B cell (primary cell): ENCODE data around the gene ZNF462. TPM values are rescaled to one million over a fixed set of nuclear protein-coding genes. Genes with fewer than 3 reads are reported as not detected.

ENCODE experiments used
- ATAC-seq: fragments of 200-7000 bp; cut with Tn5 transposase; one replicate; pipeline ENCODE4 v1.10.0; 2021; ENCODE audit warnings: low read depth, mild to moderate bottlenecking, moderate number of reproducible peaks, moderate library complexity
- CTCF ChIA-PET: fragments of 350-600 bp; sonication (Branson Sonifier 250); formaldehyde crosslinking; loops from one replicate; lab custom pipeline; 2021; ENCODE audit warnings: antibody characterized with exemption, inconsistent platforms; lab: Charles Lee
- POLR2A ChIA-PET: fragments of 350-600 bp; sonication (Branson Sonifier 250); formaldehyde crosslinking; loops from one replicate; lab custom pipeline; 2021; ENCODE audit warnings: antibody characterized with exemption; lab: Charles Lee
- DNase-seq: peaks from one replicate; pipeline ENCODE4 v3.0.0; 2013
- H2AFZ ChIP-seq: 2 replicates; pipeline ENCODE4 v1.6.1; 2012; ENCODE audit warnings: mild to moderate bottlenecking, low read depth, low read length; ENCODE audit not compliant: insufficient read depth, poor library complexity, severe bottlenecking
- H3K27ac ChIP-seq, 2 donors: 1 replicate in 1 of 2; 2 replicates in 1 of 2; pipeline ENCODE4 v1.5.1; 2012 to 2013; ENCODE audit warnings: low read length in 2 of 2, mild to moderate bottlenecking in 2 of 2, moderate library complexity in 1 of 2
- H3K27me3 ChIP-seq, 4 experiments: fragments of 200-600 bp in 1 of 4; sonication (generic) in 1 of 4; replicated peaks in 1 of 4; 1 replicate in 2 of 4; 2 replicates in 2 of 4; pipeline versions ENCODE4 v1.6.1 to v1.7.0; 2013 to 2016; ENCODE audit warnings: low read length in 3 of 4, mild to moderate bottlenecking in 2 of 4, mixed read lengths in 1 of 4, moderate library complexity in 1 of 4; ENCODE audit not compliant: insufficient read depth in 4 of 4, control insufficient read depth in 3 of 4; ENCODE audit errors: control extremely low read depth in 1 of 4
- H3K36me3 ChIP-seq, 2 experiments: replicated peaks in 1 of 2; 1 replicate in 1 of 2; 2 replicates in 1 of 2; pipeline versions ENCODE4 v1.6.1 to v1.7.1; 2013; ENCODE audit warnings: low read length in 1 of 2; ENCODE audit not compliant: insufficient read depth in 2 of 2, control insufficient read depth in 1 of 2; ENCODE audit errors: control extremely low read depth in 1 of 2, extremely low read depth in 1 of 2
- H3K4me1 ChIP-seq, 2 donors: fragments of 200-600 bp in 1 of 2; sonication (generic) in 1 of 2; 1 replicate in 1 of 2; 2 replicates in 1 of 2; pipeline versions ENCODE4 v1.5.1 to v1.6.1; 2013 to 2017; ENCODE audit warnings: low read length in 2 of 2; ENCODE audit not compliant: control insufficient read depth in 2 of 2, insufficient read depth in 2 of 2
- H3K4me2 ChIP-seq: replicated peaks from 2 replicates; pipeline ENCODE3; 2012; ENCODE audit warnings: mild to moderate bottlenecking, low read depth, low read length; ENCODE audit not compliant: poor library complexity, severe bottlenecking
- H3K4me3 ChIP-seq, 5 experiments: fragments of 200-600 bp in 1 of 5; sonication (generic) in 1 of 5; 1 replicate in 3 of 5; 2 replicates in 2 of 5; pipeline versions ENCODE4 v1.5.1 to v1.7.0; 2011 to 2016; ENCODE audit warnings: low read length in 4 of 5, mild to moderate bottlenecking in 4 of 5, low read depth in 2 of 5, control low read depth in 1 of 5, moderate library complexity in 1 of 5; ENCODE audit not compliant: insufficient read depth in 1 of 5; ENCODE audit errors: control extremely low read depth in 1 of 5, extremely low read depth in 1 of 5
- H3K79me2 ChIP-seq: fragments of 200-600 bp; sonication (generic); one replicate; pipeline ENCODE4 v1.6.0; 2016; ENCODE audit warnings: low read length; ENCODE audit not compliant: control insufficient read depth, insufficient read depth
- H3K9ac ChIP-seq: fragments of 200-600 bp; sonication (generic); 2 replicates; pipeline ENCODE4 v1.6.1; 2017; ENCODE audit warnings: mild to moderate bottlenecking, low read length, moderate library complexity
- H3K9me3 ChIP-seq, 3 donors: one replicate each; pipeline versions ENCODE4 v1.6.1 to v1.7.1; 2013; ENCODE audit warnings: low read length in 2 of 3; ENCODE audit not compliant: control insufficient read depth in 2 of 3, insufficient read depth in 1 of 3; ENCODE audit errors: control extremely low read depth in 1 of 3
- H4K20me1 ChIP-seq: 2 replicates; pipeline ENCODE4 v1.6.0; 2012; ENCODE audit warnings: mild to moderate bottlenecking, low read length; ENCODE audit not compliant: insufficient read depth, control insufficient read depth, poor library complexity, severe bottlenecking
- H3K27ac Mint-ChIP-seq: one replicate; pipeline ENCODE4 v1.8.0; 2021; ENCODE audit warnings: mixed read lengths
- H3K27me3 Mint-ChIP-seq: one replicate; pipeline ENCODE4 v1.8.0; 2021; ENCODE audit warnings: mixed read lengths
- H3K4me1 Mint-ChIP-seq: one replicate; pipeline ENCODE4 v1.8.0; 2021; ENCODE audit warnings: mixed read lengths
- H3K4me3 Mint-ChIP-seq: one replicate; pipeline ENCODE4 v1.8.0; 2021; ENCODE audit warnings: mixed read lengths
- H3K9me3 Mint-ChIP-seq: one replicate; pipeline ENCODE4 v1.8.0; 2022; ENCODE audit warnings: mixed read lengths; ENCODE audit not compliant: insufficient read depth
- CTCF ChIP-seq: fragments of 200-600 bp; IDR thresholded peaks from one replicate; pipeline ENCODE4 v1.8.0; 2022; ENCODE audit warnings: antibody characterized with exemption, mild to moderate bottlenecking
- EZH2 ChIP-seq: IDR thresholded peaks from 2 replicates; pipeline ENCODE4 v1.6.1; 2012; ENCODE audit warnings: borderline replicate concordance, low read depth, mild to moderate bottlenecking, moderate library complexity, low read length; ENCODE audit not compliant: insufficient read depth, poor library complexity, severe bottlenecking
- WGBS: methylation state at CpG from one replicate; pipeline ENCODE4 v1.1.5; 2013; ENCODE audit warnings: missing lambda C conversion rate; ENCODE audit not compliant: insufficient coverage; 5-methylcytosine and 5-hydroxymethylcytosine counted together
- intact Hi-C: fragments of 100-400 bp; cut with micrococcal nuclease; formaldehyde crosslinking; loops from one replicate; pipeline ENCODE4 v1.10.0; 2022
- polyA plus RNA-seq: library from polyadenylated mRNA; depleted of rRNA; stranded (reverse); fragments of >200 nt; gene quantifications from 2 replicates; pipeline ENCODE4 v1.2.3, GENCODE V29; 2012
- total RNA-seq, 2 donors: library from RNA; stranded (reverse); fragments of 120-200 nt in 1 of 2; gene quantifications; 1 replicate in 1 of 2; 2 replicates in 1 of 2; pipeline versions ENCODE4 v1.2.3 to v1.2.4, GENCODE V29; 2013 to 2022

ZNF462 gene
- total and polyA plus RNA-seq, 2 donors (not counting 1 experiment from before 2014, with no cell fraction given) = not detected

- TF ChIP-seq EZH2 (no peak), CTCF (no peak)
- Histone ChIP-seq H3K4me2 (no peak overlapping the region), H3K4me1 (peaks cover 12% of the 10 kb centered on the region in 2 donors), H4K20me1 (no peaks in the 10 kb centered on the region), H3K79me2 (no peaks in the 10 kb centered on the region), H3K27me3 (peaks cover 0 to 3% (median 0%) of the 10 kb centered on the region in 4 experiments), H3K9me3 (peaks cover 0 to under 1% (median 0%) of the 10 kb centered on the region in 3 donors), H2AFZ (no peak overlapping the region), H3K36me3 (no peaks in the 10 kb centered on the region), H3K9ac (no peak overlapping the region), H3K4me3 (no peak overlapping the region), H3K27ac (no peak overlapping the region)
- peaks cover 17% of the 10 kb centered on the region for H3K27me3 Mint-ChIP-seq
- no peak for DNase-seq
- 58% methylated on average over 1 of the region's 1 CpG for WGBS
- H3K4me1 Mint-ChIP-seq = peaks cover 13% of the 10 kb centered on the region
- ATAC-seq = no peak
- no peaks in the 10 kb centered on the region for H3K9me3 Mint-ChIP-seq
- intact Hi-C loops = no loop called here
- H3K4me3 Mint-ChIP-seq = no peak overlapping the region
- ChIA-PET POLR2A (no interaction called here), CTCF (interaction anchor here (0.9 kb wide), 1 partner anchor 13 kb away, joined by 3 read pairs; no protein-coding TSS in a partner anchor)
- H3K27ac Mint-ChIP-seq = no peak overlapping the region
These were observed 188.4 kb downstream of the ZNF462 start for GRCh38 chr9:107051392-107051791.

GRCh38 chr9:107054146-107054545, 191.2 kb downstream of the ZNF462 start:
- Histone ChIP-seq H3K4me3 (no peak overlapping the region), H3K27ac (no peak overlapping the region), H3K27me3 (peaks cover 0 to 3% (median 1%) of the 10 kb centered on the region in 4 experiments), H4K20me1 (no peaks in the 10 kb centered on the region), H2AFZ (no peak overlapping the region), H3K79me2 (no peaks in the 10 kb centered on the region), H3K9ac (no peak overlapping the region), H3K9me3 (no peaks in the 10 kb centered on the region), H3K36me3 (no peaks in the 10 kb centered on the region), H3K4me2 (no peak overlapping the region), H3K4me1 (no peaks in the 10 kb centered on the region)
- TF ChIP-seq EZH2 (no peak), CTCF (no peak)
- Mint-ChIP-seq H3K4me3 (no peak overlapping the region), H3K27ac (no peak overlapping the region), H3K4me1 (no peaks in the 10 kb centered on the region), H3K9me3 (no peaks in the 10 kb centered on the region), H3K27me3 (peaks cover 19% of the 10 kb centered on the region)
- WGBS = no CpG with 5 or more reads among the region's 2 CpGs
- CTCF ChIA-PET = no interaction called here
- DNase-seq = no peak
- no peak for ATAC-seq
- POLR2A ChIA-PET = no interaction called here
- intact Hi-C loops = no loop called here
